Hepatocyte (in vitro differentiated cells): ENCODE data around the gene GRK6. TPM values are rescaled to one million over a fixed set of nuclear protein-coding genes. Genes with fewer than 3 reads are reported as not detected.

Experiments
- DNase-seq: peaks from one replicate; pipeline ENCODE4 v3.0.0-alpha.2; 2016; ENCODE audit warnings: low spot score
- H2AFZ ChIP-seq: fragments of 200-600 bp; sonication (generic); 2 replicates; pipeline ENCODE4 v1.6.0; 2016; ENCODE audit warnings: antibody characterized with exemption, mild to moderate bottlenecking
- H3K27ac ChIP-seq: fragments of 200-600 bp; sonication (generic); 2 replicates; pipeline ENCODE4 v1.5.1; 2016; ENCODE audit warnings: mild to moderate bottlenecking
- H3K27me3 ChIP-seq: fragments of 200-600 bp; sonication (generic); 2 replicates; pipeline ENCODE4 v1.6.1; 2016
- H3K36me3 ChIP-seq: fragments of 200-600 bp; sonication (generic); replicated peaks from 2 replicates; pipeline ENCODE4 v1.5.1; 2016; ENCODE audit warnings: low read depth; ENCODE audit not compliant: insufficient read depth
- H3K4me1 ChIP-seq: fragments of 200-600 bp; sonication (generic); 2 replicates; pipeline ENCODE4 v1.5.1; 2016; ENCODE audit warnings: mild to moderate bottlenecking, moderate library complexity; ENCODE audit not compliant: insufficient read depth
- H3K4me2 ChIP-seq: fragments of 200-600 bp; sonication (generic); 2 replicates; pipeline ENCODE4 v1.6.0; 2016
- H3K4me3 ChIP-seq: fragments of 200-600 bp; sonication (generic); 2 replicates; pipeline ENCODE4 v1.5.1; 2016; ENCODE audit warnings: mild to moderate bottlenecking
- H3K79me2 ChIP-seq: fragments of 200-600 bp; sonication (generic); 2 replicates; pipeline ENCODE4 v1.6.0; 2017; ENCODE audit warnings: mild to moderate bottlenecking
- H3K9me2 ChIP-seq: fragments of 200-600 bp; sonication (generic); replicated peaks from 2 replicates; pipeline ENCODE4 v1.6.0; 2017; ENCODE audit warnings: mild to moderate bottlenecking; ENCODE audit not compliant: insufficient read depth
- H3K9me3 ChIP-seq: fragments of 200-600 bp; sonication (generic); 2 replicates; pipeline ENCODE4 v1.5.1; 2016; ENCODE audit warnings: low read depth, mild to moderate bottlenecking
- H4K20me1 ChIP-seq: fragments of 200-600 bp; sonication (generic); 2 replicates; pipeline ENCODE4 v1.6.0; 2016; ENCODE audit warnings: mild to moderate bottlenecking; ENCODE audit not compliant: insufficient read depth, poor library complexity, severe bottlenecking
- CTCF ChIP-seq: fragments of 200-600 bp; sonication (generic); IDR thresholded peaks from 2 replicates; pipeline ENCODE4 v1.5.1; 2016; ENCODE audit warnings: antibody characterized with exemption, mild to moderate bottlenecking; ENCODE audit not compliant: poor library complexity
- EZH2 ChIP-seq: fragments of 200-600 bp; sonication (generic); IDR thresholded peaks from 2 replicates; pipeline ENCODE4 v1.6.1; 2016; ENCODE audit warnings: antibody characterized with exemption, mild to moderate bottlenecking, borderline replicate concordance
- EZH2phosphoT487 ChIP-seq: fragments of 200-600 bp; sonication (generic); IDR thresholded peaks from one replicate; pipeline ENCODE4 v1.6.1; 2018; ENCODE audit warnings: antibody characterized with exemption, mild to moderate bottlenecking, low read depth, moderate library complexity; ENCODE audit not compliant: unreplicated experiment, severe bottlenecking
- WGBS: methylation state at CpG from one replicate; pipeline ENCODE4 v1.1.6; 2016; ENCODE audit warnings: low lambda C conversion rate; ENCODE audit errors: missing lambda C conversion rate; 5-methylcytosine and 5-hydroxymethylcytosine counted together
- polyA plus RNA-seq: library from polyadenylated mRNA; unstranded; fragments of >200 nt; fragmentation: Nextera tagmentation; extraction: Ambion mirVana; gene quantifications from 2 replicates; pipeline ENCODE4 v1.2.1, GENCODE V29; 2016
- total RNA-seq: library from RNA; depleted of rRNA; stranded (reverse); fragments of >200 nt; gene quantifications from 2 replicates; pipeline ENCODE4 v1.2.3, GENCODE V29; 2014

The GRK6 gene
- total and polyA plus RNA-seq, 2 experiments from 2014 or later, result 29.3 to 31.1 TPM

DNA sequence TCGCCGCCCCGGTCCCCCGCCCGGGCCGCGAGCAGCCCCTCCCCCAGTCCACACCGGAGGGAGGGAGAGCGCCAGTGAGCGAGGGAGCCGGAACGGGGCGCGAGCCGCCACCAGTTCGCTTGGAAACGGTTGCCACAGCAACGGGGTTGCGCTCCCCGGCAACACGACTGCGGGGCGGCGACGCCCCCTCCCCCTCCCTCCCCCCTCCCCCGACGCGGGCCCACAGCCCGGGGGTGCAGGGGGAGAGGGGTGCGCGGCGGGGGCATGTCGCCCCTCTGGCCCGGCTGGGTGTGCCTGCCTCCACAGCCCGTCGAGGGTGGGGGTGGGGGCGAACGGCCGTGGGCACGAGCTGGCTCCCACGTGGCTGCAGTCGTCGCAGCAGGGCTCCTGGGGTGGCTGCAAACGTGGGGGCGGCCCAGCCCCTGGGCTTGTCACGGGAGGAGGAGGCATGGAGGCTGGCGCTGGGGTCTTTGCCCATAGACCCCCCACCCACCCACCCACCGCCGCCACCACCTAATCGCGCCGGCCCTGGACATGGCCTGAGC is 20.7 kb downstream of the GRK6 start:
- Histone ChIP-seq H3K4me2 (peak overlapping the region; percentile 100), H3K4me3 (peak overlapping the region; percentile 97), H2AFZ (no peak overlapping the region), H3K27ac (no peak overlapping the region), H3K36me3 (no peaks in the 10 kb centered on the region), H3K9me2 (no peaks in the 10 kb centered on the region), H3K4me1 (peaks cover 13% of the 10 kb centered on the region), H3K27me3 (peaks cover 3% of the 10 kb centered on the region), H3K79me2 (no peaks in the 10 kb centered on the region), H3K9me3 (no peaks in the 10 kb centered on the region), H4K20me1 (no peaks in the 10 kb centered on the region)
- WGBS, result 2% methylated on average over 6 of the region's 52 CpGs
- DNase-seq, result peak; percentile 83
- TF ChIP-seq CTCF (no peak), EZH2phosphoT487 (no peak), EZH2 (no peak)

DNA sequence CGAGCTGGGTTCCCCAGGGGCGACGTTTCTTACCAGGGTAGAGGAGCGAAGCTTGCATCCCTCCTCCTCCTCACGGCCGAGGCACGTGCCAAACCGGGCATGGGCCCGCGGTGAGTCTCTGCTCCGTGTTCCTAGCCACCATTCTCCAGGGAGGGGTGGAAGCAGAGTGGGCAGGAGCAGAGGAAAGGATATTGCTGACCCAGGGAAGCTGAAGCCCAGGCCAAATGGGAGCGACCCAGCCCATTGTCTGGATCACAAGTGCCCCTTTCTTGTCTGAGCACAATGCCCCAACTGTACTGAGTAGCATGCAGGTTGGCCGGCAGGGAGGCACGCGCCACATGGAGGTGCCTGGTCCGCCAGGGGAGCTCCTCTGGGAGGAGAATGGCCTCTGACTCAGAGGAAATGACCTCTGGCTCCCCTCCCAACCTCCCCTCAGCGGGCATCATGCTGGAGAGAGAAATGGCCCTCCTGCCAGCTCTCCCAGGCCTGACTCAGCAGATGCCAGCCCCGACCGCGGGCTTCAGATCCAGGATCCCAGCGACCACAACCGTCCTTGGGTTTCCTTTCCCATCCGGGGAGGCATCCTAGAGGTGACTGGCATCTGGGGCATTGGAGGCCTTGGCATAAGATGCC is 21.3 kb downstream of the GRK6 start:
- TF ChIP-seq EZH2 (no peak), CTCF (no peak), EZH2phosphoT487 (no peak)
- Histone ChIP-seq H3K79me2 (no peaks in the 10 kb centered on the region), H2AFZ (no peak overlapping the region), H3K9me2 (no peaks in the 10 kb centered on the region), H3K9me3 (no peaks in the 10 kb centered on the region), H3K27ac (no peak overlapping the region), H3K4me3 (no peak overlapping the region), H3K36me3 (no peaks in the 10 kb centered on the region), H4K20me1 (no peaks in the 10 kb centered on the region), H3K27me3 (peaks cover 3% of the 10 kb centered on the region), H3K4me1 (peaks cover 13% of the 10 kb centered on the region), H3K4me2 (peak overlapping the region; percentile 100)
- 23% methylated on average over 23 of the region's 23 CpGs for WGBS
- peak; percentile 60 for DNase-seq

- no peak for DNase-seq
- no peak overlapping the region for H3K27ac ChIP-seq
- no peak overlapping the region for H3K4me3 ChIP-seq
- H3K79me2 ChIP-seq, result no peaks in the 10 kb centered on the region
- H2AFZ ChIP-seq, result no peak overlapping the region
- H3K4me1 ChIP-seq, result peaks cover 14% of the 10 kb centered on the region
- H3K9me3 ChIP-seq, result no peaks in the 10 kb centered on the region
- no peaks in the 10 kb centered on the region for H3K36me3 ChIP-seq
- H3K4me2 ChIP-seq, result peak overlapping the region; percentile 100
- H3K27me3 ChIP-seq, result peaks cover 3% of the 10 kb centered on the region
- no peak for TF ChIP-seq CTCF
- TF ChIP-seq EZH2phosphoT487, result no peak
- no peak for TF ChIP-seq EZH2
- whole genome bisulfite sequencing, result 86% methylated on average over 6 of the region's 6 CpGs
- no peaks in the 10 kb centered on the region for H3K9me2 ChIP-seq
- H4K20me1 ChIP-seq, result no peaks in the 10 kb centered on the region
Observed at GRCh38 chr5:177448244-177448950, 21.9 kb downstream of the GRK6 start.
